Activated gamma-delta T cell treated with Interleukin-2 at 50 U/mL for 16 hours (primary cell): ENCODE measurements around the gene PITPNM2.

Source experiments
- DNase-seq: peaks from one replicate; pipeline ENCODE4 v3.0.0-alpha.2; 2020

Gene PITPNM2

GRCh38 chr12:123142921-123143735 is 7.8 kb downstream of the PITPNM2 start:
- DNase-seq = no peak

GRCh38 chr12:123142518-123142840 is 8.4 kb downstream of the PITPNM2 start:
- no peak for DNase-seq

GRCh38 chr12:123141615-123142517 is 9.0 kb downstream of the PITPNM2 start:
- no peak for DNase-seq

GRCh38 chr12:123140676-123141614 is 9.9 kb downstream of the PITPNM2 start:
- DNase-seq = no peak

- DNase-seq = no peak
Observed at GRCh38 chr12:123139926-123140675, 10.8 kb downstream of the PITPNM2 start.

- DNase-seq = no peak
Observed at GRCh38 chr12:123135688-123136087, 15.2 kb downstream of the PITPNM2 start.

- DNase-seq = no peak
Observed at GRCh38 chr12:123134826-123135225, 16.1 kb downstream of the PITPNM2 start.

GRCh38 chr12:123134271-123134671 is 16.6 kb downstream of the PITPNM2 start:
- DNase-seq = no peak

GRCh38 chr12:123133701-123134100 is 17.2 kb downstream of the PITPNM2 start:
- DNase-seq = no peak

- DNase-seq = no peak
Observed at GRCh38 chr12:123132951-123133619, 17.8 kb downstream of the PITPNM2 start.

GRCh38 chr12:123131879-123132402 is 18.9 kb downstream of the PITPNM2 start:
- peak; percentile 25 for DNase-seq

- no peak for DNase-seq
Observed at GRCh38 chr12:123131291-123131832, 19.5 kb downstream of the PITPNM2 start.

GRCh38 chr12:123129621-123130020 is 21.3 kb downstream of the PITPNM2 start:
- DNase-seq = no peak

- DNase-seq = no peak
Observed at GRCh38 chr12:123127182-123127495, 23.8 kb downstream of the PITPNM2 start.

GRCh38 chr12:123126294-123127181 is 24.4 kb downstream of the PITPNM2 start:
- DNase-seq = no peak

- DNase-seq = no peak
Observed at GRCh38 chr12:123122626-123123025, 28.3 kb downstream of the PITPNM2 start.

GRCh38 chr12:123121670-123122069 is 29.2 kb downstream of the PITPNM2 start:
- DNase-seq = no peak

- peak; percentile 8 for DNase-seq
Observed at GRCh38 chr12:123120452-123121166, 30.3 kb downstream of the PITPNM2 start.

GRCh38 chr12:123119808-123120207 is 31.1 kb downstream of the PITPNM2 start:
- peak; percentile 29 for DNase-seq
